Brain microvascular endothelial cell (primary cell): ENCODE results near the gene MYO16.

Source experiments
- DNase-seq: peaks from one replicate; pipeline ENCODE4 v3.0.0-alpha.2; 2020
- H3K27ac ChIP-seq: fragments of 250-450 bp; sonication (Bioruptor Pico); 2 replicates; pipeline ENCODE4 v1.5.1; 2020; ENCODE audit warnings: mild to moderate bottlenecking, moderate library complexity
- H3K27me3 ChIP-seq: fragments of 250-450 bp; sonication (Bioruptor Pico); replicated peaks from 2 replicates; pipeline ENCODE4 v1.5.1; 2020; ENCODE audit warnings: mild to moderate bottlenecking
- H3K36me3 ChIP-seq: fragments of 250-450 bp; sonication (Bioruptor Pico); replicated peaks from 2 replicates; pipeline ENCODE4 v1.5.1; 2020; ENCODE audit warnings: mild to moderate bottlenecking
- H3K4me3 ChIP-seq: 2 replicates; pipeline ENCODE4 v1.5.1; 2011; ENCODE audit warnings: low read depth, mild to moderate bottlenecking, control low read depth, low read length, moderate library complexity
- CTCF ChIP-seq: IDR thresholded peaks from 2 replicates; pipeline ENCODE4 v1.5.1; 2011; ENCODE audit warnings: low read depth, mild to moderate bottlenecking, moderate library complexity, low read length, control low read depth, inconsistent platforms; ENCODE audit errors: missing control alignments
- in situ Hi-C: cut with HindIII; loops from 2 replicates; pipeline ENCODE4 v1.10.0; 2017; ENCODE audit warnings: low sequenced_read_pairs, low pct_ligation_motif_present

The MYO16 gene

GRCh38 chr13:109191413-109191812 lies 562.0 kb downstream of the MYO16 start:
- in situ Hi-C loops: no loop called here
- DNase-seq: no peak
- TF ChIP-seq CTCF: no peak
- no peak overlapping the region for H3K27ac ChIP-seq
- no peaks in the 10 kb centered on the region for H3K27me3 ChIP-seq
- no peak overlapping the region for H3K4me3 ChIP-seq
- no peaks in the 10 kb centered on the region for H3K36me3 ChIP-seq

GRCh38 chr13:109192306-109192705 lies 562.9 kb downstream of the MYO16 start:
- in situ Hi-C loops: no loop called here
- no peak for DNase-seq
- H3K27me3 ChIP-seq: no peaks in the 10 kb centered on the region
- H3K27ac ChIP-seq: no peak overlapping the region
- TF ChIP-seq CTCF: no peak
- no peak overlapping the region for H3K4me3 ChIP-seq
- H3K36me3 ChIP-seq: no peaks in the 10 kb centered on the region

DNA sequence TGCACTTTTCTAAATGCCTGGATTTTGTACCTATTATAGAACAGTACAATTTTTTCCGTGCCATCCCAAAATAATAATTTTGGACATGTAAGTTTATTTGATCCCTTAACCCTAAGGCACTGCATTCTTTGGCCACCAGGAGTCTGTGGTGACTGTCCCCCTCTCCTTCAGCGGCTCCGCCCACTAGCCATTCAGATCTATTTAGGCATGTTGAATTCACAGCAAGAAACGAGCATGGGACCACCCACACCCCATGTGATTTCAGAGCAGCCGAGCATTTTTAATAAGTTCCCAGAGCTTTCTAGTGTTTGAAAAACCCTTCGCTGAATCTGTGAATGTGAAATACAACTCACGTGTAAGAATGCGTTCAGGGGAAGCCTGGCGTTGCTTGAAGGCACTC lies 567.5 kb downstream of the MYO16 start:
- Histone ChIP-seq H3K4me3 (no peak overlapping the region), H3K36me3 (no peaks in the 10 kb centered on the region), H3K27ac (no peak overlapping the region), H3K27me3 (no peaks in the 10 kb centered on the region)
- no peak for DNase-seq
- in situ Hi-C loops: no loop called here
- peak; percentile 42 for TF ChIP-seq CTCF

DNA sequence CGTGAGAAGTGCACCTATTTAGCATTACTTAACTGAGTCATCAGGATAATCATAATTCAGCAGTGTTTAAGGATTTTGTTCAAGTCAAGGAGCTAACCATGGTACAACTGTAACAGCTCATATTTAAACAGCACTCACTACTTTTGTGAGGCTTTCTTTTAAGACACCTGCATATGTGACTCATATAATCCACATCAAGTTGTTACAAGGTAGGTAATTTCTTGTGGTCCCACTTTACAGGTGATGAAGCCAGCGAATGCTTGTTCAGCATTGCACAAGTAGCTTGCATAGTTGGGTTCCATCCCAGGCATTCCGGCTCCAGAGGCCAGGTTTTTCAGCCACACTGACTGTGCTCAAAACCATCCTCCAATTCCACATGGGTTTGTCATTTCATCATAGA lies 569.2 kb downstream of the MYO16 start:
- in situ Hi-C loops: no loop called here
- no peak for DNase-seq
- TF ChIP-seq CTCF: no peak
- H3K27me3 ChIP-seq: no peaks in the 10 kb centered on the region
- no peak overlapping the region for H3K27ac ChIP-seq
- H3K36me3 ChIP-seq: no peaks in the 10 kb centered on the region
- no peak overlapping the region for H3K4me3 ChIP-seq

DNA sequence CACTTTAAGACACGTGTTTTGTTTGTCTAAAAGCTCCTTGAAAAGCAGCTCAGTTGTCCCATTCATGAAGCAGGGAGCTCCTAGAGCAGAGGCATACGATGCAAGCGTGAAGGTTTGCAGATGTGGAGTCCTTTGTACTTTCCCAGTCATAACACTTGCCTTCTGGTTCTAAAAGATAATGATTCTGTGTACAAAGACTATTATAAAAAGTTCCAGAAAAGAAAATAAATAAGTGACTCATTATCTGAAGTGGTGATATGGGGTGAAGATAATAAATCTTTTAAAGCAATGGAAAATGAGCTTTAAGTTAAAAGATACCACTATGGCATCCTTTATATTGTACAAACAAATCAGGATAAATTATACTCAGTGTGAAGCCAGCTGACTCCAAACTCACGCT lies 569.9 kb downstream of the MYO16 start:
- TF ChIP-seq CTCF: no peak
- H3K36me3 ChIP-seq: no peaks in the 10 kb centered on the region
- H3K27me3 ChIP-seq: no peaks in the 10 kb centered on the region
- in situ Hi-C loops: no loop called here
- H3K27ac ChIP-seq: no peak overlapping the region
- no peak overlapping the region for H3K4me3 ChIP-seq
- no peak for DNase-seq

GRCh38 chr13:109200556-109200955 lies 571.1 kb downstream of the MYO16 start:
- no peak for DNase-seq
- Histone ChIP-seq H3K4me3 (no peak overlapping the region), H3K27ac (no peak overlapping the region), H3K27me3 (no peaks in the 10 kb centered on the region), H3K36me3 (no peaks in the 10 kb centered on the region)
- TF ChIP-seq CTCF: no peak
- in situ Hi-C loops: no loop called here
